ENCODE measurements around the gene RSPH1.

Gene RSPH1

GRCh38 chr21:42496120-42496838 is at the start of gene RSPH1:
Gene RSPH1, minus strand, starts transcription at chr21:42496224. Its CDS starts 38 bp downstream, at chr21:42496186.
- DNase-seq = peak; percentile 99

DNA sequence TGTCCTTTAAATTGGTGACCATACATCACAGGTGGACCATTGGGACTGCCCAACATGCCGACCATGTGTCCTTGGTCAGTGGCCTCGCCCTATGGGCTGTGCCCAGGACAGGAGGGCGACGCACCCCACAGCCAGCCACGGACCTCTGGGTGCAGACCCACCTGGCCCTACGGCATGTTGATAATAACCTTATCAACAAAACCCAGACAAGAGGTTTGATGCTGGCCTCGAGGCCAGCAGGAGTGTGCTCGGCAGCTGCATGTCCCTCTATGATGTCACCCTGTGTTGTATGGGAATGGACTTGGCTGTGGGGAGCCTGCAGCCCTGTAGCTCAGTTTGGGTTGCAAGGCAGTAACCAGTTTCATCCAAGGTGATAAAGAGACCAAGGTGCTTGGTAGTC is 49.7 kb upstream of the RSPH1 start:
- no peak for DNase-seq

GRCh38 chr21:42545317-42545716 is 49.3 kb upstream of the RSPH1 start:
- DNase-seq = no peak

GRCh38 chr21:42544544-42544943 is 48.5 kb upstream of the RSPH1 start:
- DNase-seq = no peak

DNA sequence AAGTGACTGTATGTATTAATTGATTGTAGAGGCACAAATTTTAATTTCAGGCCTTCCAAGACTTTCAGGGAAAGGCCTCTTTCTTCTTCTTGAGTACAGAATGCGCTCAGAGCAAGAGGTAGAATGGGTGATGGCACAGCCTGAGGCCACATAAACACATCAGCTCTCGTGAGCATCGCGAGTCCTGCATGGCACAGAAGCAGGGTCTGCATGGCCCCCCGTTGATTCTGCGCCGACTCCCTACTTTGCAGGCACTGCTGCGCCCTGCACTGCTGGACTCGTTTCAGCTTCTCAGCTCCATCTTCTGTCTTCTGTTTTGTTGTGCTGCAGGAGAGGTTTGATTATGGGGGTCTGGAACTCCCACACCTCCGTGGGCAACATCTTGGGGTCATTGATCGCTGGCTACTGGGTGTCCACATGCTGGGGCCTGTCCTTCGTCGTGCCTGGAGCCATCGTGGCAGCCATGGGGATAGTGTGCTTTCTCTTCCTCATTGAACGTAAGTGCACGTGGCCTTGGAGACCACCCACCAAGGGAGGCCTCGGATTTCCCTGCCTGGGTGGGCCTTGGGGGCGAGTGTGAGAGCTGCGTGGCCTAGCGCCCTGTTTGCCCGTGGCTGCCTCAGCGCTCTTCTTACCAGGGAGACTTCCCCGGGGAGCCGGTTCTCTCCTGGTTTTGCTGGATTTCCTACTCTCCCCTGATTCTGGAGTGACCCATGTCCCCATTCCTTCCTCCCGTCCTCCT is 47.3 kb upstream of the RSPH1 start:
- DNase-seq = no peak

GRCh38 chr21:42542596-42542995 is 46.6 kb upstream of the RSPH1 start:
- DNase-seq = no peak

- DNase-seq = no peak
These were observed 46.2 kb upstream of the RSPH1 start for GRCh38 chr21:42542196-42542595.

DNA sequence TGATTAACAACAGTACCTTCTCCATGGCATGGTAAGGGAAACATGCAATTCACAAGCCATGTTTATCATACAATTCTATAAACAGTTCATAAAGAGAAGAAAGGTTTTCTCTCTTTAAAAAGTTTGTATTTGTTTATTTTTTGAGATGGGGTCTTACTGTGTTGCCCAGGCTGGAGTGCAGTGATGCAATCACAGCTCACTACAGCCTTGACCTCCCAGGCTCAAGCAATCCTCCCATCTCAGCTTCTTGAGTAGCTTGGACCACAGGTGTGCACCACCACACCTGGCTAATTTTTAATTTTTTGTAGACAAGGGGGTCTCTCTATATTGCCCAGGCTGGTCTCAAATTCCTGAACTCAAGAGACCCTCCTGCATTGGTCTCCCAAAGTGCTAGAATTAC is 45.6 kb upstream of the RSPH1 start:
- no peak for DNase-seq

- no peak for DNase-seq
These were observed 45.1 kb upstream of the RSPH1 start for GRCh38 chr21:42541174-42541573.

DNA sequence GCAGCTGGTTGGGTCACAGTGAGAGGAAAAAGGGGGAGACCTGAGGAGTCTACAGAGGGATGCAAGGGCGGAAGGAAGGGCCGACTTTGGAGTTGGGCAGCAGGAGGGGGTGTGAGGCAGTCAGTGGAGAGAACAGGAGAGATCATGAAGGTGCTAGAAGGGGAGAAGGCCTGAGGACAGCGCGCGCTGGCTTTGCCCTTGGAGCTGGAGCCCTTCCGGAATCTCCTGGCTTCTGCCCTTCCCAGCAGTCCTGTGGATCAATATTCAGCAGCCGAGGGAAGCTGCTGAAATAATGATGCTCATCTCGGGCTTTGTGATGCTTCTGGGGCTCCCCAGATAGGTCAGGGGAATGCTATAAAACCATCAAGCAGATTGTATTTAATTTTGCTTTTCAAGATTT is 44.4 kb upstream of the RSPH1 start:
- no peak for DNase-seq

DNA sequence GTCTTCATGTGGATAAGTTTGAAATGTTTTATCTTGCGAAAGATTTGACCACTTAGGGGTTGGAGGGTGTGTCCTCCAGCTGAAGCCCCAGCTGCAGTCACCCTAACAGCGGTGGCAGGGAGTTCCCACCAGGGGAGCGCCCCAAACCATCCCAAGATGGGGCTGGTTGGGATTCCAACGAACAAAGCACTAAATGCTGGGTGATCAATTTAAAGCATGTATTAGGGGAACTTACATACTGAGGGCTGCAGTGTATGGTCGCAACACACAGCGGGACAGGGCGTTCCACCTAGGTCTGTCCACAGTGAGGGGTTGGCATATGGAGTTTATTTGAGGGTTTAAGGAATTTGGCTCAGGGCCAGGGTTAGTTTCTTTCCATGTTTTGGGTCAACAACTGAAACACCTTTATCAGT is 43.9 kb upstream of the RSPH1 start:
- DNase-seq = no peak

- no peak for DNase-seq
These were observed 43.3 kb upstream of the RSPH1 start for GRCh38 chr21:42539342-42539741.

GRCh38 chr21:42538479-42539275 is 42.7 kb upstream of the RSPH1 start:
- no peak for DNase-seq

- DNase-seq = no peak
These were observed 41.2 kb upstream of the RSPH1 start for GRCh38 chr21:42537106-42537742.

GRCh38 chr21:42536601-42537000 is 40.6 kb upstream of the RSPH1 start:
- DNase-seq = no peak

DNA sequence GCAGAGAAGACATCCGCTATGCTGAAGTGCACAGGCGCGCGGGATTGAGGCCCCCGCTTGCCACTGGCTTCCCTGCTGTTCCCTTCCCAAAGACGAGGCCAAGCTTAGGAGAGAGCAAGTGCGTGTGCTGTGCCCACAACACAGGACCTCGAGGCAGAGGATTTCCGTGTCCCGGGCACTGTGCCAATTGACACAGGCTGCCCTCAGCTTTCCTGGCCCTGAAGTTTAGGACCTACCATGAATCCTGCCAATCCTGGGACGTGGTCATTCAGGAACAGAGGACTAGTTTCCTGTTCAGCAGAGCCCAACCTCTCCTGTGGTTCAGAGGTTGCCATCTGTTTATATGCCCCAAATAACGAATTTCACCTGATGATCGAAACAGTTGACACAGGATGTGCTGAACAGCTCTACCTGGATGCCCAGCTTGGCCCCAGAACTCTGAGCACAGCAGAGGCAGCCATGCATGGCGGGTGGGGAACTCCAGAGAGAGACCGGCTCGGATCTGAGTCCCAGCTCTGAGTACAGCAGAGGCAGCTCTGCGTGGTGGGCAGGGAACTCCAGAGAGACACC is 39.7 kb upstream of the RSPH1 start:
- no peak for DNase-seq

DNA sequence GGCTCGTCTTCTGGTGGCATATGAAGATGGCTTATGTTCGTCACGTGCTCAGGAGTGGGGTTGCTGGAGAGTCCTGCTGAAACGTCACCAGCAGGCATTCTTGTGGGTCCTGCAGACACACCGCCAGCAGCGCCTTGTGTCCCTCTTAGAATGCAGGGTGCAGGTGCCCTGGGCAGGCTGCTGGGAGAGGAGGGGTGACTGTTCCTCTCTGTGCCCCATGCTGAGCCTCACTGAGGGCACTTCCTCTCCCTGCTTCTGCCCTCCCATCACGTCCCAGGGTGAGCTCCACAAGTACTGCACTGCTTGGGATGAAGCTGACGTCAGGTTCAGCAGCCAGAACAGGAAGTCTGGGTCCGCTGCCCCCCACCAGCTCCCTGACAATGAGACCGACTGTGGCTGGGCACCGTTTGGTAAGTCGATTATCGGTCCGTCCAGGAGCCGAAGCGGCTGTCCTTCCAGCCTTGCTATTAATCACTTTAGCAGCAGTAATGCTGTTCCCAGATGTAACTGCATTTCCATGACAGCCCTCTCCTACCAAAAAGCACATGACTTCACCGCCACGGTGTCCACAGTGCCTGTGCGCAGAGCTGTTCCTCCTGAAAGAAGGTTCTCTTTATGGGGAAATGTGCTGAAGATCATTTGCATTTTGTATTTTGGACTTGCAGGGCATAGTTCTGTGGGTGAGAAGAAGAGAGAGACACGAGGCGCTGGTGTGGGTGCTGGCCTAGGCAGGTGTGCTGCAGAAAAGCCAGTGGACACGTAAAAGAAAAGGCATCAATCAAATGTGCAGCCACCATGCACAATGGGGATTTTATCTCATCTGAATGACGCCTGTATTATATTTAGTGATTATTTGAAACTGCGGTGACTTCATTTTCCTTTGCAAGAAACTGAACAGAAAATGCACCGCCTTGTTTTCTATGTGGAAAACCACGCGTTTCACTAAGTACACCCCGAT is 38.7 kb upstream of the RSPH1 start:
- no peak for DNase-seq

GRCh38 chr21:42533963-42534355 is 37.9 kb upstream of the RSPH1 start:
- no peak for DNase-seq

DNA sequence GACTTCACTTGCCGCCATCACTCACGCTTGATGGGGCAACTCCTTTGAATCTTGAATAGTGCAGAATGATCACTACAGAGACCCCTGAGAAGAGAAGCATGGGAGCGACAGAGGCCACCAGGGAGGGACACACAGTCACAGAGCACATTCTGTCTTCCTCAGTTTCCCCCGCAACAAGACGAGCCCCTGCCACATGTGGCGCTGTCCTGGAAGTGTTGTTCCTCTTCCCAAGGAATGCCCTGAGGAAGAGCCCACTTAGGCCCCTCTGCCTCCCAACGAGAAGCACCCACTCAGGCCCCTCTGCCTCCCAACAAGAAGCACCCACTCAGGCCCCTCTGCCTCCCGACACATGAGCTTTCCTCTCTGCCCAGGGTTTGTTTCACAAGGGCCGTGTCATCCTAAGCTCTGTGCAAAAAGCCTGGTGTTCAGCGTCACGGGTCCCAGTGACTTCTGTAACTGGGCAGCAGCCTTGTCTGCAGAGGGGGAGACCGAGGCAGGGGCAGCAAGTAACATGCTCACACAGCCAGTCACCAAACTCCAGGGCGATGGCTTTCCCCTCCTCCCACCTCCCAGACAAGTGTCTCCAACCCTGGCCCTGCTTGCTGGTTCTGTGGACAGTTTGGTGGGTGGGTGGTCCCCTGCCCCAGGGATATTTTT is 37.4 kb upstream of the RSPH1 start:
- DNase-seq = no peak

DNA sequence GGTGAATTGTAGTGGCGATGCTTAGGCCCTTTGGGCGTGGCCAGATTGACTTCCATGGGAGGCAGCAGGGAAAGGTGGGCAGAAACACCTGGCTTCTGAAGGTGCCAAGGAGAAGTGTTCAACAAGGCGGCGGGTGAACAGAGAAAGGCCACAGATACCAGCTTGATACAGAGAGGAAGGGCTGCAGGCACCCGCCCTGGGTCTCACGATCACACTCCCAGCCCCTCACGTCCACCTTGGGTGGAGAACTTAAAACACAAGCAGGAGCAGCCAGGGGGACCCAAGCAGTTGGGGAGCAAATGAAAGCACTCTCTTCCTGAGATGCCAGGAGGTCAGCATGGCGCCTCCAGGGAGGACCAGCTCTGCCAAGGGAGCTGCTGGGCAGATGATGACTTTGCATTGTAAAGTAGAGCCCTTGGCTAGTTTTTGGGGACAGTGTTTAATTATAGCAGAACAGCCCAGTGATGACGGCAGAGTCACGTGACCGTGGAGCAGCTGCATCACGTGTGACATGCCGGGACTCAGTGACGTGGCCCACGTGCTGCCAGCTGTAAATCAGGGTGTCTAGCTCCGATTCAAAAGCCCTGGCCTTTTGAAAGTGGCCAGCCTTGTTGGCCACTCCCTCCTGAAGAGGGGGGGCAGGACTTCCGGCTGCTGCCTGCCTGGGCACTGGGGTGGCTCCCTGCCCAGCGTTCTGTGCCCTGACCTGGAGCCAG is 36.6 kb upstream of the RSPH1 start:
- no peak for DNase-seq

Measured in activated CD4-positive, alpha-beta T cell treated with anti-CD3 and anti-CD28 coated beads, Interleukin-2, amount 50 U/mL, for 4 hours (primary cell).